ENCODE data around the gene GALNT14.

The GALNT14 gene

GRCh38 chr2:31166925-31167324 lies 28.7 kb upstream of the GALNT14 start:
- Histone ChIP-seq H2BK15ac (ENCODE audit: low read depth, poor library complexity, severe bottlenecking) (no peak overlapping the region), H2BK120ac (ENCODE audit: low read depth, low read length) (no peak overlapping the region), H3K36me3 (ENCODE audit: control insufficient read depth in 1 of 2, insufficient read depth in 2 of 2, low read depth in 1 of 2, low read length in 2 of 2) (no peaks in the 10 kb centered on the region), H2AFZ (ENCODE audit: low read depth, low read length) (no peak overlapping the region), H3K18ac (ENCODE audit: low read depth in 1 of 2, low read length in 2 of 2) (no peak overlapping the region), H3K4ac (ENCODE audit: low read depth in 1 of 2, low read length in 2 of 2) (no peak overlapping the region), H2BK12ac (ENCODE audit: low read length in 2 of 2) (no peak overlapping the region), H2AK5ac (ENCODE audit: low read length, severe bottlenecking) (no peak overlapping the region), H3K4me2 (ENCODE audit: low read length, poor library complexity, severe bottlenecking) (no peak overlapping the region), H3K27me3 (ENCODE audit: control insufficient read depth in 1 of 2, insufficient read depth in 1 of 2, low read length in 2 of 2) (peaks cover 21 to 31% of the 10 kb centered on the region in 2 experiments), H3K9me3 (ENCODE audit: control insufficient read depth, low read length) (no peaks in the 10 kb centered on the region), H3K23ac (ENCODE audit: low read length in 2 of 2) (no peak overlapping the region), H3K79me1 (replicated peaks; ENCODE audit: low read length, poor library complexity, severe bottlenecking) (no peaks in the 10 kb centered on the region), H3K27ac (ENCODE audit: low read length, poor library complexity, severe bottlenecking) (no peak overlapping the region), H3K9ac (ENCODE audit: low read length) (no peak overlapping the region), H4K91ac (ENCODE audit: low read length) (no peak overlapping the region), H4K8ac (ENCODE audit: low read length) (no peak overlapping the region), H2BK5ac (ENCODE audit: low read depth, low read length, poor library complexity, severe bottlenecking) (no peak overlapping the region), H3K4me1 (ENCODE audit: control insufficient read depth, insufficient read depth, low read depth, low read length) (no peaks in the 10 kb centered on the region), H3K4me3 (ENCODE audit: insufficient read depth in 1 of 2, low read depth in 1 of 2, low read length in 2 of 2) (no peak overlapping the region), H3K14ac (ENCODE audit: low read length in 2 of 2) (no peak overlapping the region)
- DNase-seq = no peak
- 65% methylated on average over 1 of the region's 1 CpG for WGBS

GRCh38 chr2:31163011-31163539 lies 24.8 kb upstream of the GALNT14 start:
- Histone ChIP-seq H3K4ac (ENCODE audit: low read depth in 1 of 2, low read length in 2 of 2) (no peak overlapping the region), H4K8ac (ENCODE audit: low read length) (no peak overlapping the region), H2BK15ac (ENCODE audit: low read depth, poor library complexity, severe bottlenecking) (no peak overlapping the region), H3K4me1 (ENCODE audit: control insufficient read depth, insufficient read depth, low read depth, low read length) (no peaks in the 10 kb centered on the region), H3K18ac (ENCODE audit: low read depth in 1 of 2, low read length in 2 of 2) (no peak overlapping the region), H3K79me1 (replicated peaks; ENCODE audit: low read length, poor library complexity, severe bottlenecking) (no peaks in the 10 kb centered on the region), H3K14ac (ENCODE audit: low read length in 2 of 2) (no peak overlapping the region), H3K27ac (ENCODE audit: low read length, poor library complexity, severe bottlenecking) (no peak overlapping the region), H3K9me3 (ENCODE audit: control insufficient read depth, low read length) (no peaks in the 10 kb centered on the region), H3K4me3 (ENCODE audit: insufficient read depth in 1 of 2, low read depth in 1 of 2, low read length in 2 of 2) (no peak overlapping the region), H3K23ac (ENCODE audit: low read length in 2 of 2) (no peak overlapping the region), H3K4me2 (ENCODE audit: low read length, poor library complexity, severe bottlenecking) (no peak overlapping the region), H2BK5ac (ENCODE audit: low read depth, low read length, poor library complexity, severe bottlenecking) (no peak overlapping the region), H2AFZ (ENCODE audit: low read depth, low read length) (no peak overlapping the region), H3K27me3 (ENCODE audit: control insufficient read depth in 1 of 2, insufficient read depth in 1 of 2, low read length in 2 of 2) (peaks cover 28 to 49% of the 10 kb centered on the region in 2 experiments), H2AK5ac (ENCODE audit: low read length, severe bottlenecking) (no peak overlapping the region), H4K91ac (ENCODE audit: low read length) (no peak overlapping the region), H3K9ac (ENCODE audit: low read length) (no peak overlapping the region), H3K36me3 (ENCODE audit: control insufficient read depth in 1 of 2, insufficient read depth in 2 of 2, low read depth in 1 of 2, low read length in 2 of 2) (no peaks in the 10 kb centered on the region), H2BK12ac (ENCODE audit: low read length in 2 of 2) (no peak overlapping the region), H2BK120ac (ENCODE audit: low read depth, low read length) (no peak overlapping the region)
- DNase-seq = no peak
- 76% methylated on average over 6 of the region's 6 CpGs for WGBS

GRCh38 chr2:31161637-31162036 lies 23.4 kb upstream of the GALNT14 start:
- Histone ChIP-seq H2AFZ (ENCODE audit: low read depth, low read length) (no peak overlapping the region), H3K4me1 (ENCODE audit: control insufficient read depth, insufficient read depth, low read depth, low read length) (no peaks in the 10 kb centered on the region), H3K4ac (ENCODE audit: low read depth in 1 of 2, low read length in 2 of 2) (no peak overlapping the region), H3K27me3 (ENCODE audit: control insufficient read depth in 1 of 2, insufficient read depth in 1 of 2, low read length in 2 of 2) (peaks cover 28 to 57% of the 10 kb centered on the region in 2 experiments), H3K23ac (ENCODE audit: low read length in 2 of 2) (no peak overlapping the region), H3K9me3 (ENCODE audit: control insufficient read depth, low read length) (no peaks in the 10 kb centered on the region), H3K79me1 (replicated peaks; ENCODE audit: low read length, poor library complexity, severe bottlenecking) (no peaks in the 10 kb centered on the region), H3K36me3 (ENCODE audit: control insufficient read depth in 1 of 2, insufficient read depth in 2 of 2, low read depth in 1 of 2, low read length in 2 of 2) (no peaks in the 10 kb centered on the region), H2BK12ac (ENCODE audit: low read length in 2 of 2) (no peak overlapping the region), H4K8ac (ENCODE audit: low read length) (no peak overlapping the region), H3K18ac (ENCODE audit: low read depth in 1 of 2, low read length in 2 of 2) (no peak overlapping the region), H3K14ac (ENCODE audit: low read length in 2 of 2) (no peak overlapping the region), H2AK5ac (ENCODE audit: low read length, severe bottlenecking) (no peak overlapping the region), H4K91ac (ENCODE audit: low read length) (no peak overlapping the region), H3K9ac (ENCODE audit: low read length) (no peak overlapping the region), H2BK15ac (ENCODE audit: low read depth, poor library complexity, severe bottlenecking) (no peak overlapping the region), H3K27ac (ENCODE audit: low read length, poor library complexity, severe bottlenecking) (no peak overlapping the region), H3K4me3 (ENCODE audit: insufficient read depth in 1 of 2, low read depth in 1 of 2, low read length in 2 of 2) (no peak overlapping the region), H3K4me2 (ENCODE audit: low read length, poor library complexity, severe bottlenecking) (no peak overlapping the region), H2BK5ac (ENCODE audit: low read depth, low read length, poor library complexity, severe bottlenecking) (no peak overlapping the region), H2BK120ac (ENCODE audit: low read depth, low read length) (no peak overlapping the region)
- DNase-seq = no peak
- WGBS = 86% methylated on average over 4 of the region's 6 CpGs

DNA sequence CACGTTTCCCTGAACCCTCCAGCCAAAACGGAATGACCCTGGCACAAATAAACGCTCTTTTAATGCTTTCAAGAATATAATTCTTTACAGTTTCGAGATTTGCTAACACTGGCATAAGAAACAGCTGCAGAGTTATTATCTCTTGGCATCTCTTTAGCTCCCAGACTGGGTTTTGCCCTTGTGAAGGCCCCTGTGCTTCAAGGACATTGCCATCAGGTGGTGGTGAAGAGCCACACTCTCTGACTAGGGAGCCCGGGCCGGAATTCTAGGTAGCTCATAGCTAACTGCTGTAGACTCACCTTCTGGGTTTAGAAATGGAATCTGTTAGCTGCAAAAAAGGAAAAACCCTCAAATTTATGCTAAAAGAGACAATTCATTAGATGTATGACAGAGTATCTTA lies 13.3 kb upstream of the GALNT14 start:
- no peak overlapping the region for H3K18ac ChIP-seq (ENCODE audit: low read depth in 1 of 2, low read length in 2 of 2)
- 65% methylated on average over 6 of the region's 6 CpGs for WGBS

More for the DNA sequence above, 13.3 kb upstream of the GALNT14 start:
- Histone ChIP-seq H3K9ac (ENCODE audit: low read length) (no peak overlapping the region), H2BK120ac (ENCODE audit: low read depth, low read length) (no peak overlapping the region), H3K27me3 (ENCODE audit: control insufficient read depth in 1 of 2, insufficient read depth in 1 of 2, low read length in 2 of 2) (peaks cover 8 to 55% of the 10 kb centered on the region in 2 experiments), H2BK15ac (ENCODE audit: low read depth, poor library complexity, severe bottlenecking) (no peak overlapping the region), H2BK12ac (ENCODE audit: low read length in 2 of 2) (no peak overlapping the region), H4K8ac (ENCODE audit: low read length) (no peak overlapping the region), H2AK5ac (ENCODE audit: low read length, severe bottlenecking) (no peak overlapping the region), H4K91ac (ENCODE audit: low read length) (no peak overlapping the region), H3K4me3 (ENCODE audit: insufficient read depth in 1 of 2, low read depth in 1 of 2, low read length in 2 of 2) (no peak overlapping the region), H3K4me2 (ENCODE audit: low read length, poor library complexity, severe bottlenecking) (no peak overlapping the region), H3K14ac (ENCODE audit: low read length in 2 of 2) (no peak overlapping the region), H3K9me3 (ENCODE audit: control insufficient read depth, low read length) (peaks cover 6% of the 10 kb centered on the region), H3K4me1 (ENCODE audit: control insufficient read depth, insufficient read depth, low read depth, low read length) (no peaks in the 10 kb centered on the region), H2AFZ (ENCODE audit: low read depth, low read length) (no peak overlapping the region), H3K79me1 (replicated peaks; ENCODE audit: low read length, poor library complexity, severe bottlenecking) (no peaks in the 10 kb centered on the region), H2BK5ac (ENCODE audit: low read depth, low read length, poor library complexity, severe bottlenecking) (no peak overlapping the region), H3K23ac (ENCODE audit: low read length in 2 of 2) (no peak overlapping the region), H3K27ac (ENCODE audit: low read length, poor library complexity, severe bottlenecking) (no peak overlapping the region), H3K4ac (ENCODE audit: low read depth in 1 of 2, low read length in 2 of 2) (no peak overlapping the region), H3K36me3 (ENCODE audit: control insufficient read depth in 1 of 2, insufficient read depth in 2 of 2, low read depth in 1 of 2, low read length in 2 of 2) (no peaks in the 10 kb centered on the region)
- DNase-seq = no peak

All from mesenchymal stem cell (in vitro differentiated cells and primary cell).